H1 (cell line): ENCODE results near the gene NKG7. TPM values are rescaled to one million over a fixed set of nuclear protein-coding genes. Genes with fewer than 3 reads are reported as not detected.

ENCODE experiments used
- SIX5 ChIP-seq: IDR thresholded peaks from 2 replicates; pipeline ENCODE4 v1.6.1; 2011; ENCODE audit warnings: mild to moderate bottlenecking, low read depth, low read length
- SRF ChIP-seq: IDR thresholded peaks from 2 replicates; pipeline ENCODE4 v1.6.1; 2011; ENCODE audit warnings: mild to moderate bottlenecking, low read depth, low read length, moderate library complexity
- polyA plus RNA-seq, 7 experiments: library from polyadenylated mRNA; depleted of rRNA in 3 of 7; stranded (reverse) in 5 of 7; unstranded in 2 of 7; fragments of >200 nt in 5 of 7; fragments of 200-250 nt in 2 of 7; gene quantifications; 1 replicate in 5 of 7; 2 replicates in 1 of 7; 4 replicates in 1 of 7; pipeline versions ENCODE4 v1.2.1 to v1.2.3, GENCODE V29; 2011 to 2013; ENCODE audit warnings: missing spikeins in 2 of 7, mixed read lengths in 2 of 7
- total RNA-seq: library from RNA; stranded (reverse); fragmentation: NEBNext Ultra II Directional; extraction: Animal tissue kit (Norgen Biotek cat#: 25700); gene quantifications from 2 replicates; pipeline ENCODE4 v1.2.1, GENCODE V29; 2021

The NKG7 gene
- total and polyA plus RNA-seq, 2 of the 8 experiments (the other 6 are each of a cell fraction or from before 2014, with no cell fraction given): not detected

DNA sequence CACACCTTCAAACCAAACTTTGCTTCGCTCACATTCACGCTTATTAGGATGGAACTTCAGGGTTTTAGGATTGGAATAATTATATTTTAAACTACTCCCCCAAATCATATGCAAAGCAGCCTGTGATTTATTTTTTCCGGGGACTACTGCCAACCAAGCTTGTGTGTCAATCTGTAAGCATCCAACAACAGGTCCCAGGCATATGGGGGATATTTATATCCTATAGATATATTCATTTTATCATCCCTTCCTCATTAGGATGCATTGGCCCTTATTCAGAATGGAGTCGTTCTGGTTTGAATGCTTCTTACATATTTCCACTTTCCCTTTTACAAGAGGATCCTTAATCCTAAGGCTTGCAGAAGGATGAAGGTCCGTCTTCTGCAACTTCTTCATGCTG lies 26.8 kb upstream of the NKG7 start (continued):
- TF ChIP-seq SIX5 (no peak), SRF (no peak)
